NK-92 (cell line): Measurements from ENCODE around the gene CLEC16A.

Source experiments
- DNase-seq: peaks from one replicate; lab custom pipeline; 2025; ENCODE audit not compliant: unreplicated experiment; lab: John Stamatoyannopoulos, UW

Gene CLEC16A

DNA sequence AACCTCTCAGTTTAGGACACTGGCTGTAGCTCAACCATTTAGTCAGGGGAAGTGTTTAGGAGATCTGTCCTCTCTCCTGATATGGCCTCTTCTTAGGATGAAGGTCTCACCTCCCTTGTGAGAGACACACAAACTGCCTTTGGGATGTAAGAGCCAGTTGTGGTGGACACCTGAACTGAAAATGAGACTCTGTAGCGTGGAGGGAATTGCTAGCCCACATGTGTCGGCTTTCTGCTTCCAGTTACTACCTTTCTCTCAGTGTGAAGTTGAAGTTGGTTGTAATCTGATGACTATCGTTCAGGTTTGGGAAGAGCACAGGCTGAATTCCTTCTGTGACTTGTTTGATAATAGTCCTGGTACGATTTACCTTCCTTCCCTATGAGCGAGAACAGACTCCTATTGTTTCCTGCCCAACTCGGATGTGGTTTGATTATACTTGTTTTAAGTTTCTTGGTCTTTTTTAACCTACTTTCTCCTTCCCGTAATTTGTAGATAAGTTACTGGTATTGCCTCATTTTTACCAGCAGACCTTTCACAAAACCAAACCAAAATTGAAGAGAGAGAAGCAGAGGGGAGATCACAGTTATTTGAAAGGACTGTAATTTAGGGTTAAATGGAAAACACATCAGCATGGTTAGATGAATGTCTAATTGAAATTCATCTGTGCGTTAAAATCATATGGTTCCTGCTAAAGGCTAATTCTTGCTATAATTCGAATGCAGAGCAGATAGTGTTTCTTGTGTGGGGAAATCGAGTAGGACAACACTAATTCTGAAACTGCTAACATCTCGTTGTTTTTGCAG, 43.2 kb downstream of the CLEC16A start:
- no peak for DNase-seq

DNA sequence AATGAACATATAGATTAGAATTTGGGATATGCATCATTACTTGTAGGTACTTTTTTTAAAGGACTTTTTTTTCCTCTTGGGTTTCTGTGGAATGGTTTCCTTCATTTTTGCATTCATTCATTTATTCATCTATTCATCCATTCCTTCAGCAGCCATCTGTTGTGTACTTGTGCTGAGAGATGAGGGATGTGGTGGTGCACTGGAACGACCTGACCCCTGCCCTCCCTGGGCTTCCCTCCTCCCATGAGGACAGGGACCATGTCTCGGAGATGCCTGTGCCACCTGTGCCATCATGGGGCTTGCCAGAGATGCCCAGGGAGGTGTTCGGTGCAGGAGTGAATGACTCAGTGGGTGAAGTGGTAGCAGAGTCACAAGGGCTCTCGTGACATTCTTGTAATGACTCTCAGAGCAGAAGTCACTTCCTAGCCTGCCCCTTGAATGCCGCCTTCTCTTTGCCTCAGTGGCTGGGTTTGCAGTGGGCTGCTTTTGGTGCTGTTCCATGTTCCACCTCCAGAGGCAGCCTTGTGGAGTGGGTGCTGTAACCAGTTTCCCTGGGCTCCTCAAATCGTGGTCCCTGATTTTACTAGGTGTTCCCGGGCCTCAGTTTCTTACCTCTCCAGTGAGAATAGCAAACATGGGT, 43.9 kb downstream of the CLEC16A start:
- DNase-seq: no peak

DNA sequence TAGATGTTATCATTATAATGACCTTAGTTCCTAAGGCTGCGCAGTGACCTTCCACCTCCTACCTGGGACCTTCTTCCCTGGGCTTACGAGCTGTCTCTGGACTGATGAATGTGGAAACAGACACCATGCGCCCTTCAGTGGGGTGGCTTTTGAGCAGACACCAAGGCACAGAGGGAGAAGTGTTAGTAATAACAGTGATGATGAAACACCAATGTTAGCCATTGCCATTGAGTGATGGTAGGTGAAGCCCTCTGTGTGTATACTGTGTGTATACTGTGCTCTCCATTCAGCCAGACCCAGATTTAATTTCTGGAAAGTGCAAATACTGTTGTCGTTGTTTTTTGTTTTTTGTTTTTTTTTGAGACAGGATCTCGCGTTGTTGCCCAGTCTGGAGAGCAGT, 44.5 kb downstream of the CLEC16A start:
- no peak for DNase-seq

DNA sequence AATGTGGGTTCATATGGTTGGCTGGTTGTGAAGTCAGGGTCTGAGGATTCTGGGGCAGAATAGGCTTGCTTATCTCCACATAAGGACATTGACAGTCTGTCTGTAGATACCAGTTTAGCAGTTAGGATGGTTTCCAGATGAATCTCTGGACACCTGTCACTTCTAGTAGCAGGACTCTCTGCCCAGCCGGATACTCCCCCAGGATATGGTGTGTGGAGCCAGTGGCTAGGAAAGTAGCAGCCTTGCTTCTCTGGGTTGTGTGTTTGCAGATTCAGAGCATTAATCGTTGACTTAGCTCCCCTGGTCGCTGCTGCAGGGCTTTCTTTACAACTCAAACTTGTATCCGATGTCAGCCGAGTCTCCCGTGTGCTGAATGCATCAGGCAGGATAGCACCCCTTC, 45.2 kb downstream of the CLEC16A start:
- DNase-seq: no peak

- no peak for DNase-seq
These were observed 46.0 kb downstream of the CLEC16A start for GRCh38 chr16:10990378-10990777.

DNA sequence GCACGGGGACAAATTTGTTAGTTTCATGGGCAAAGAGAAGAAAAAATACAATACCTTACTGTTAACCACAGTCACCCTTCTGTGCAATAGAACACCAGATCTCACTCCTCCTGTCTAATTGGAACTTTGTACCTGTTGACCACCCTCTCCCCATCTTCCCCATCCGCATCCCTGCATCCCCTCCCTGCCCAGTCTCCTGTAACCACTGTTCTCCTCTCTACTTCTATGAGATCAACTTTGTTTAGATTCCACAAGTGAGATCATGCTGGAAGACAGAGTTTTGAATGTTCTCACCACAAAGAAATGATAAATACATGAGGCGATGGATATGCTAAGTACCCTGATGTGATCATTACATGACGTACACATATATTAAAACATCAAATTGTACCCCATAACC, 47.7 kb downstream of the CLEC16A start:
- no peak for DNase-seq

DNA sequence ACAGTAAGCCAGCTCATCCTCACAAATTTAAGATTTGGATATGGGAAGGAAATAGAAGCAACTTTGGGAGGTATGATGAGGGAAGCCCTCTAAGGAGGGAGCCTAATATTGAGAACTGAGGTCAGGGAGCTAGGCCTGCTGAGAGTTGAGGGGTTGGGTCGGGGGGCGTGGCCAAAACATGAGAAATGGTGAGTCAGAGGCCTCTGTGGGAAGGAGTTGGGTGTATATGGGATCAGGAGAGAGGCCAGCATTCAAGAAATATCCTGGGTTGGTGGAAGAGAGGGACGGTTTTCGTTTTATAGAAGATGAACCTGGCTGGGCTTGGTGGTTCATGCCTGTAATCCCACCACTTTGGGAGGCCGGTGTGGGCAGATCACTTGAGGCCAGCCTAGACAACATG, 48.4 kb downstream of the CLEC16A start:
- no peak for DNase-seq

DNA sequence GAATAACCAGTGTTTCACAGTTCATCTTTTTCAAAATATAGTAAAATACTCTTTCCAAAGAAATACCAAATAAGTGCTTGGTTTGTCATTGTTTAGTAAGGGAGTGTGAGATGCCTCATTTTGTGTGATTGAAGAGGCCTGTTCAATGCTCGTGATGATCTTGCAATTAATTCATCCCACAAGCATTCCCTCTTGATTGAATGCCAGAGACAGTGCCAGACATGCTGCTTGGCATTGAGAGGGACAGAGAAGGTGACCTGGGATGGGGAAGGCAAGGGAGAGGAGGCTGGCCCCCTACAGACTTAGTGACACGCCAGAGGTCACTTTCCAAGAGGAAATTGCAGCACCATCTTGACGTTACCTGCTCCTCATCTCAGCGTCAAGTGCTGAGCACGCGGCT, 49.3 kb downstream of the CLEC16A start:
- no peak for DNase-seq

DNA sequence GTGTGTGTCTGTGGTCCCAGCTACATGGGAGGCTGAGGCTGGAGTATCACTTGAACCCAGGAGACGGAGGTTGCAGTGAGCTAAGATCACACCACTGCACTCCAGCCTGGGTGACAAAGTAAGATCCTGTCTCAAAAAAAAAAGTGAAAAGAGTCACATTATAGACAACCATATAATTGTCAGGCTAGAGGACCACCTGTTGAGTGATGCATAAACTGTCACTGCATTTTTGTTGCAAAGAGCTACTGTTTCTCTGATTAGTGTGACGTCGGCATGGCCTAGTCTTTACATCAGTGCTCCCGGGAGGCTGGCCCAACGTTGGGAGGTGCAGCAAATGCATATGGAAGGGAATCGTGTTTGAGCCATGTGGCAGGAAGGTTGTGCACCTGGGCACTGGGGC, 50.2 kb downstream of the CLEC16A start:
- DNase-seq: no peak

- DNase-seq: no peak
These were observed 51.2 kb downstream of the CLEC16A start for GRCh38 chr16:10995565-10995964.

- DNase-seq: no peak
These were observed 53.1 kb downstream of the CLEC16A start for GRCh38 chr16:10997485-10997884.

DNA sequence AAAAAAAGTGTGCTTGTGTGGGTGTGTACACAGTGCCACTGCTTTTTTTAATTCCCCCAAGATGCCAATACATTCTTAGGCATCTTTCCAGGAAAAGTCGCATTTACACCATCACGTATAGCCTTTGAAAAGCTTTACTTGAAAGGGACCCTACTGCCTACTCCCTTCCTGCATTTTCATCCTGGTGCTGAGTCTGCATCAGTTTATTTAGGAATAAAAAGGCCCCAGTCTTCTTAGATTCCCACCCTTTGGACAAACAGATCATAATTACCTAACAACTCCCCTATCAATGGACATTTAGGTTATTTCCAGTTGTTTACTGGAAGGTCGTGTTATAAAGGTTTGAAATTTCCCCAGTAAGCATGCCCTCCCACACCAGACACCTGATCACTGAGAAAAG, 54.9 kb downstream of the CLEC16A start:
- DNase-seq: no peak

DNA sequence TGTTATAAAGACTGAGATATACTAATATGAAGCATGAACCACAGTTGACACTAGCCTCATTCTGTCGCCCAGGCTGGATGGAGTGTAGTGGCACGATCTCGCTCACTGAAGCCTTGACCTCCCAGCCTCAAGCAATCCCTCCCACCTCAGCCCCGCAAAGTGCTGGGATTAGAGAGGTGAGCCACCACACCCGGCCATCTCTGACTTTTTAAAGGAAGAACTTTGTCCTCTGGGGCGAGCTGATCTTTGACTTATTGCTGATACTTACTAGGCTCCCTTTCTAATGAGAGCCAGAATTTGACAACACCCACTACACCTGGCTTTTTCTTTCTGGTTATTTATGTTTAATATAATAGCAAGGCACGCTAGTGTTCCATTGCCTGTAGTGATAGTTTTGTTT, 57.2 kb downstream of the CLEC16A start:
- DNase-seq: no peak

DNA sequence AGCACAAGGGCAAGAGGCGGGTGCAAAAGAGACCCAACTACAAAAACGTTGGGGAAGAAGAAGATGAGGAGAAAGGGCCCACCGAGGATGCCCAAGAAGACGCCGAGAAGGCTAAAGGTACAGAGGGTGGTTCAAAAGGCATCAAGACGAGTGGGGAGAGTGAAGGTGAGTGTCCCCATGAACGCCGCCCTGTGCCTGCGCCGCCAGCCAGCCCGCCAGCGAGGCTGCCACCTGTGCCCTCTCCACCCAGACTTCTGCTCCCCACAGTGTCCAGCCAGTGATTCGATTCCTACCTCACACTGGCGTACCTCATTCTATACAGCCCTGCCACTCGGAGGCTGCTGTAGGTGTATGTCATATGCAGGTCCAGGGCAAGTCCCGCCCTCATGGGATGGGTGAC, 58.8 kb downstream of the CLEC16A start:
- DNase-seq: no peak

- DNase-seq: no peak
These were observed 60.0 kb downstream of the CLEC16A start for GRCh38 chr16:11004351-11004750.

DNA sequence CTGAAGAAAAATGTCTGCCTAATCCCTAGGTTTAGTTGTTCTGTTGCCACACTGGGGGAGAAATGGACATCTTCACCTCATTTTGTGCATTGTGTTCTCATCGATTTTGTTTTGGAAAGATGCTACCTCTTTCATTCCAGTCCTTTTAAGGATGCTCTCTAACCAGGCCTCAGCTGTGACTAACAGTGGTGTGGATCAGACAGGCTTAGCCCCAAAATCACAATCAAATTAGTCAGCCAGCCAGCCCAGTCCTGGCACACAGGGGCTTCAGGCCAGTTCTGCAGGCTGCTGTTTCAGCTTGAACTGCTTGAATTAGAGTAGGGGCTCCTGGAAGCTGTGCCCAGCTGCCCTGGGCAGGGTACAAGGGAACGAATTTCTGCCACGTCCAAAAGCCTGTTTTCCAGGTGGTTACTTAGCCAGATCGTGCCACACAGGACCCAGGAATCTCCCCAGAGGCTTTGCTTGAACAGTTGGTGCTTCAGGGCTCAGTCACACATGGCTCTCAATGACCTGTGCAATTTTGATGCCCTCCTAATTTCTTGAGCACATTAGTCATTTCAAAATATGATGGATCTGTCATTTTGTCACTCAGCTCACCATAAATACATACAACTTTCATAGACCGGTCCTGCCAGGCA, 60.7 kb downstream of the CLEC16A start:
- DNase-seq: no peak

- no peak for DNase-seq
These were observed 61.2 kb downstream of the CLEC16A start for GRCh38 chr16:11005611-11005975.

GRCh38 chr16:11006656-11007055, 62.3 kb downstream of the CLEC16A start:
- DNase-seq: no peak

DNA sequence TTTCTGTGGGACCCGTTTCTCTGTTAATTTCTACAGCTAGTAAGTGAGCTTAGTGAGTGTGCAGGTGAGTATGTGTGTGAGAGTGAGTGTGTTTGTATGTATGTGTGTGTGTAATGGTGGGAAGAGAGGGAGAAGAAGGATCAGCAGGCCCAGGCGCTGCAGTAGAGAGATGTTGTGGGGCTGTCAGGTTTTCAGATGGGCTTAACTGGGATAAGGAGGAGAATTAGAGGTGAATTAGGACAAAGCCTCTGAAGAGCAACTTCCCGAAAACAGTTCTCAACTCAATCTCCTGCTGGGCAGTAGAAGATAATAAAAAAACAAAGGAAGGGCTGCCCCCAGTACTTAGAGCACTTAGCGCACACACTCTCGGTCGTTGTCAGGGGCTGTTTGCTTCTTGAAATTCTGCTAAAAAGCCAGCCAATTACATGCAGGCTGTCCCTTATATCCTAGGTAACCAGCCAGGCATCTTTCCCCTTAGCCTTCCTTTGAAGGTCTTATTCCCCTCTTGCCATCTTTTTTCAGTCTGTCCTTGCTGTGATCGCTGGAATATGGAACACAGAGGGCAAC, 63.4 kb downstream of the CLEC16A start:
- DNase-seq: no peak

- no peak for DNase-seq
These were observed 64.8 kb downstream of the CLEC16A start for GRCh38 chr16:11009027-11009755.

DNA sequence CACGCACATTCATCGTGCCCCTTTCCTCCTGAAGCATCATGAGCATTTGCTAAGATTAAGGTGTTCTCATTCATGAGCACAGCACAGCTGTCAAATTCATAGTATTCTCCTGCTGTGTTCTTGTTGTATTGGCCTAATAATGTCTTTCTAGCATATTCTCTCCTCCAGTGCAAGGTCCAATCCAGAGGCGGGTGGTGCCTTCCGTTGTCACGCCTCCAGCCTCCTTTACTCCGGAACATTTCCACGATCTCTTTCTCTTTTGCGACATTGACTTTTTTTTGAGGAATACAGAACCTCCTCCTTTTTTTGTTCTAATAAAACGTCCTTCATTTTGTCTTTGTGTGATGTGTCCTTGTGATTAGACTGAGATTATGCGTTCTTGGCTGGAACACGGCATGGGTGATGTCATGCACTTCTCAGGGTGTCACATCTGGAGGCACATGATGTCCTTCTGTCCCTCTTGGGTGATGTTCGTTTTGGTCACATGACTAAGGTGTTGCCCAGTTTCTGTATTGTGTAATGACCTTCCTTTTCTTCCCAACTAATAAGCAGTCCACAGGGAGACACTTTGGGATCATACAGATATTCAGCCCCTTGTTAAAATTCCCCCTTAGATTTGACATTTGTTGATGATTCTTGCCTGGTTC, 66.3 kb downstream of the CLEC16A start:
- no peak for DNase-seq
